GM21619 (cell line): ENCODE data around the gene GATA1.

Source experiments
- ATAC-seq: cut with Tn5 transposase; IDR thresholded peaks from one replicate; pipeline ENCODE4 v1.9.1; 2021; ENCODE audit not compliant: unreplicated experiment

GATA1 gene

GRCh38 chrX:48839686-48840085 is 53.3 kb downstream of the GATA1 start:
- ATAC-seq, result no peak
